HL-60 (cell line): Measurements from ENCODE around the gene LBH.
A peak's percentile ranks its signal among the peaks of the same experiment; 100 is the strongest.

ENCODE experiments used
- DNase-seq, 2 experiments: peaks; one replicate each; pipeline ENCODE4 v3.0.0-alpha.2; 2010 to 2020; ENCODE audit warnings: low read depth in 1 of 2, low spot score in 1 of 2
- H3K27ac ChIP-seq: fragments of 250-450 bp; sonication (Bioruptor Pico); replicated peaks from 2 replicates; pipeline ENCODE4 v1.5.1; 2020; ENCODE audit warnings: mild to moderate bottlenecking, moderate library complexity
- H3K27me3 ChIP-seq: fragments of 250-450 bp; sonication (Bioruptor Pico); 2 replicates; pipeline ENCODE4 v1.5.1; 2021; ENCODE audit warnings: mild to moderate bottlenecking, moderate library complexity; ENCODE audit not compliant: insufficient read depth, poor library complexity, severe bottlenecking
- H3K4me3 ChIP-seq: replicated peaks from 2 replicates; pipeline ENCODE4 v1.5.1; 2011; ENCODE audit warnings: mild to moderate bottlenecking, control low read depth, low read length; ENCODE audit not compliant: insufficient read depth
- GABPA ChIP-seq: IDR thresholded peaks from 2 replicates; pipeline ENCODE4 v1.6.1; 2012; ENCODE audit warnings: low read depth
- POLR2AphosphoS5 ChIP-seq: IDR thresholded peaks from 2 replicates; pipeline ENCODE4 v1.6.1; 2012; ENCODE audit warnings: low read depth
- SPI1 ChIP-seq: IDR thresholded peaks from 2 replicates; pipeline ENCODE4 v1.6.1; 2012; ENCODE audit warnings: low read depth, mild to moderate bottlenecking, borderline replicate concordance
- TF ChIP-seq, protein P1 (sequence below): IDR thresholded peaks from 2 replicates; pipeline ENCODE4 v1.6.1; 2012; ENCODE audit warnings: low read depth; ENCODE audit not compliant: insufficient replicate concordance
- TF ChIP-seq, protein P2 (sequence below): IDR thresholded peaks from one replicate; pipeline ENCODE4 v1.5.1; 2011; ENCODE audit warnings: low read length, control low read depth, inconsistent platforms; ENCODE audit not compliant: insufficient read depth

Gene LBH

DNA sequence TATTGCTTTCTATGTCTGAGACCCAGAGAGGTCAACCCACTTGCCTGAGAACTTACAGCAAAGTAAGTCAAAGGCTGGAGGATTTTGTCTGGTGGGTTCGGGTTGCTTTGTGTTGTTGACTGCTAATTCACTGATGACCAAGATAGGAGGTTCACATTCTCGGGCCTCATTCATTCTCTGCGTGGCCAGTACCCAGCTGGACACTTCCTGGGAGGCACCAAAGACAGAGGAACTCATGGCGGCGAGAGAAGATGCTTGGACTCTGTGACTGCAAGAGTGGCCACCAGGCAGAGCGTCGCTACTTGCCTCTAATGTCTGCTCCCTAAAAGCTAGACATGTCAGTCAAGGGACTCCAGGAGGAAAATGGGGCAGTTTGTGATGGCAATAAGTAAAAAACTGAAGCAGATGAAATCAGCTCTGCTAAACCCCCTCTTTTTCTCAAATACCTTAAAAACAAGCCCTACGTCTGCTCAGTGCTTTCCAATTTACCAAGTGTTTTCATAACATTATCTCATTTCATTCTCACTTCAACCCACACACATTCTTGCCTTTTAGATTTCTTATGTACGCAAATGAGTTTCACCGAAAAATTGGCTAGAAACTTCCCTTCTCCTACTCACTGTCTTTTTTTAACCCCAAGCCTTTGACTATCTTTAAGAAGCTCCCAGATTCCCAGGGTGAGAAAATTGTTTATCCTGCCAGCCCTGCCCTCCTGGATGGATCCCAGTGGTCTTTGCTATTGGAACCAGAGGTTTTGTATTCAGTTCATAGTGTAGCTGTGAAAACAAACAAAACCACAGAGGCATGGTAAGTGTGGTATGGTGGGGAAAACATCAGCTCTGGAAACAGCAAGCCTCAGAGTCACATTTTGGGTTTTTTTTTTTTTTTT, 4.9 kb upstream of the LBH start:
- H3K27ac ChIP-seq, result no peak overlapping the region
- TF ChIP-seq, protein P1, sequence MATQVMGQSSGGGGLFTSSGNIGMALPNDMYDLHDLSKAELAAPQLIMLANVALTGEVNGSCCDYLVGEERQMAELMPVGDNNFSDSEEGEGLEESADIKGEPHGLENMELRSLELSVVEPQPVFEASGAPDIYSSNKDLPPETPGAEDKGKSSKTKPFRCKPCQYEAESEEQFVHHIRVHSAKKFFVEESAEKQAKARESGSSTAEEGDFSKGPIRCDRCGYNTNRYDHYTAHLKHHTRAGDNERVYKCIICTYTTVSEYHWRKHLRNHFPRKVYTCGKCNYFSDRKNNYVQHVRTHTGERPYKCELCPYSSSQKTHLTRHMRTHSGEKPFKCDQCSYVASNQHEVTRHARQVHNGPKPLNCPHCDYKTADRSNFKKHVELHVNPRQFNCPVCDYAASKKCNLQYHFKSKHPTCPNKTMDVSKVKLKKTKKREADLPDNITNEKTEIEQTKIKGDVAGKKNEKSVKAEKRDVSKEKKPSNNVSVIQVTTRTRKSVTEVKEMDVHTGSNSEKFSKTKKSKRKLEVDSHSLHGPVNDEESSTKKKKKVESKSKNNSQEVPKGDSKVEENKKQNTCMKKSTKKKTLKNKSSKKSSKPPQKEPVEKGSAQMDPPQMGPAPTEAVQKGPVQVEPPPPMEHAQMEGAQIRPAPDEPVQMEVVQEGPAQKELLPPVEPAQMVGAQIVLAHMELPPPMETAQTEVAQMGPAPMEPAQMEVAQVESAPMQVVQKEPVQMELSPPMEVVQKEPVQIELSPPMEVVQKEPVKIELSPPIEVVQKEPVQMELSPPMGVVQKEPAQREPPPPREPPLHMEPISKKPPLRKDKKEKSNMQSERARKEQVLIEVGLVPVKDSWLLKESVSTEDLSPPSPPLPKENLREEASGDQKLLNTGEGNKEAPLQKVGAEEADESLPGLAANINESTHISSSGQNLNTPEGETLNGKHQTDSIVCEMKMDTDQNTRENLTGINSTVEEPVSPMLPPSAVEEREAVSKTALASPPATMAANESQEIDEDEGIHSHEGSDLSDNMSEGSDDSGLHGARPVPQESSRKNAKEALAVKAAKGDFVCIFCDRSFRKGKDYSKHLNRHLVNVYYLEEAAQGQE, result no peak
- TF ChIP-seq POLR2AphosphoS5, result no peak
- TF ChIP-seq GABPA, result no peak
- TF ChIP-seq SPI1, result no peak
- TF ChIP-seq, protein P2, sequence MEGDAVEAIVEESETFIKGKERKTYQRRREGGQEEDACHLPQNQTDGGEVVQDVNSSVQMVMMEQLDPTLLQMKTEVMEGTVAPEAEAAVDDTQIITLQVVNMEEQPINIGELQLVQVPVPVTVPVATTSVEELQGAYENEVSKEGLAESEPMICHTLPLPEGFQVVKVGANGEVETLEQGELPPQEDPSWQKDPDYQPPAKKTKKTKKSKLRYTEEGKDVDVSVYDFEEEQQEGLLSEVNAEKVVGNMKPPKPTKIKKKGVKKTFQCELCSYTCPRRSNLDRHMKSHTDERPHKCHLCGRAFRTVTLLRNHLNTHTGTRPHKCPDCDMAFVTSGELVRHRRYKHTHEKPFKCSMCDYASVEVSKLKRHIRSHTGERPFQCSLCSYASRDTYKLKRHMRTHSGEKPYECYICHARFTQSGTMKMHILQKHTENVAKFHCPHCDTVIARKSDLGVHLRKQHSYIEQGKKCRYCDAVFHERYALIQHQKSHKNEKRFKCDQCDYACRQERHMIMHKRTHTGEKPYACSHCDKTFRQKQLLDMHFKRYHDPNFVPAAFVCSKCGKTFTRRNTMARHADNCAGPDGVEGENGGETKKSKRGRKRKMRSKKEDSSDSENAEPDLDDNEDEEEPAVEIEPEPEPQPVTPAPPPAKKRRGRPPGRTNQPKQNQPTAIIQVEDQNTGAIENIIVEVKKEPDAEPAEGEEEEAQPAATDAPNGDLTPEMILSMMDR, result no peak
- H3K27me3 ChIP-seq, result peaks cover 8% of the 10 kb centered on the region
- no peak overlapping the region for H3K4me3 ChIP-seq
- no peak for DNase-seq

DNA sequence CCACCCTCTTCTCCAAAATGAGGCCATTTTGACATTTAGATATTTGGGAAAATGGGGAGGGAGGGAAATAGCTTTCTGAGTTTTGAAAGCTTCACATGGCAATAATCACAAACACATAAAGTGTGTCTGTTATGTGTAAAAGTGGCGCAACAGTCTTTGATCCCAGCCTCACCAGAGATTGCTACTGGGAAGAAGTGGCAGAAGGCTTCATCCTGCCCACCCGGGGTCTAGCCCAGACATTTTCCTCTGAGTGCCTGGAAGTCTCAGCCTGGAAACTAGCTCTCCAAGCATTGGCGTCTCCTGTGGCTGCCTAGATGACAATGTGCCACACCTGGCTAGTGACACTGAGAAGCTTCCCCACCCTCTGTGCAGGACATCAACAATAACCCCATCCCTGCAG, 1.7 kb upstream of the LBH start:
- no peak overlapping the region for H3K4me3 ChIP-seq
- DNase-seq, result no peak
- no peak for TF ChIP-seq GABPA
- TF ChIP-seq, protein P1, result no peak
- TF ChIP-seq, protein P2, result no peak
- TF ChIP-seq SPI1, result no peak
- TF ChIP-seq POLR2AphosphoS5, result no peak
- H3K27ac ChIP-seq, result no peak overlapping the region
- H3K27me3 ChIP-seq, result peaks cover 32% of the 10 kb centered on the region

DNA sequence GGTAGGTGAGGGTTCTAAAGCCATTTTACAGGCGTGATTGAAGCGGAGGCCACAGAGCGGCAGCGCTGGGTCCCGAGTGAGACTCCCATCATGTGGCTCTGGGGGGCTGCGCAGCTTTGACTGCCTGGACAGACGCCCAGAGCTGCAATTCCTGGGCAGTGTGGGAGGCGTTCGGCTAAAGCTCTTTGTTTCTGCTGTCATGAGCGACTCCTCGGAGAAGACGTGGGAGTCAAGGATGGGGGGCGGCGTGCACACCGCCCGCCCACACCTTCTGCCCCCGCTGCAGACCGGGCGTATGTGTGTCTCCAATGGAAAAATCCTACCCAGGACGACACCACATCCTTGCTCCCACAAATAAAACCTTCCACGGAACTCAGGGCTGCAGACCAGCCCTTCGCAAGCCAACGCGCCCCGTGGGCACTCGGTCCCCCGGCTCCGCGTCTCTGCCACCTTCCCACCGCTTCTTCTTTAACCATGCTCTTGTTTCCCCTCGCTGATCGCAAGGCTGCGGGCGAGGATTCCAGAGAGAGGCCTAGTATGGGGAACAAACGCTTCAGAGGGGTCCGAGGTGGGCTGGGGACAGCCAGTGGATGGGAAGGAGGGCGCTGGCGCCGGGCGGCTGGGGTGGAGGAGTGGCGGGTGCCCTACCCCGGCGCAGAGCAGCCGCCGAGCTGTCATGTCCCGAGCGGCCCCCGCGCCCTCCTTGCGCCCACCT, 680 bp upstream of the LBH start:
- Histone ChIP-seq H3K4me3 (peak overlapping the region; percentile 51), H3K27ac (no peak overlapping the region), H3K27me3 (peaks cover 32% of the 10 kb centered on the region)
- TF ChIP-seq, protein P2, result no peak
- TF ChIP-seq POLR2AphosphoS5 (no peak), GABPA (no peak), SPI1 (no peak)
- TF ChIP-seq, protein P1, result no peak
- DNase-seq, result no peak
